Osteocyte (in vitro differentiated cells): ENCODE results near the gene IPO13. TPM values are rescaled to one million over a fixed set of nuclear protein-coding genes. Genes with fewer than 3 reads are reported as not detected.

Experiments
- DNase-seq: peaks from one replicate; pipeline ENCODE4 v3.0.0; 2021; ENCODE audit warnings: mixed read lengths; ENCODE audit not compliant: unreplicated experiment; ENCODE audit errors: extremely low spot score
- H3K27ac Mint-ChIP-seq: one replicate; pipeline ENCODE4 v1.8.0; 2021; ENCODE audit warnings: mild to moderate bottlenecking, mixed read lengths; ENCODE audit not compliant: unreplicated experiment
- H3K27me3 Mint-ChIP-seq: one replicate; pipeline ENCODE4 v1.8.0; 2021; ENCODE audit warnings: mixed read lengths; ENCODE audit not compliant: unreplicated experiment
- H3K36me3 Mint-ChIP-seq: one replicate; pipeline ENCODE4 v1.8.0; 2021; ENCODE audit warnings: mixed read lengths; ENCODE audit not compliant: unreplicated experiment
- H3K4me1 Mint-ChIP-seq: one replicate; pipeline ENCODE4 v1.8.0; 2021; ENCODE audit warnings: mixed read lengths; ENCODE audit not compliant: unreplicated experiment
- H3K4me3 Mint-ChIP-seq: one replicate; pipeline ENCODE4 v1.8.0; 2021; ENCODE audit warnings: mild to moderate bottlenecking, moderate library complexity, mixed read lengths; ENCODE audit not compliant: unreplicated experiment
- H3K9me3 Mint-ChIP-seq: one replicate; pipeline ENCODE4 v1.8.0; 2021; ENCODE audit warnings: mixed read lengths; ENCODE audit not compliant: unreplicated experiment
- CTCF ChIP-seq: fragments of 200-600 bp; sonication (generic); IDR thresholded peaks from 2 replicates; pipeline ENCODE4 v1.5.0; 2021; ENCODE audit warnings: antibody characterized with exemption, mild to moderate bottlenecking, moderate library complexity
- total RNA-seq: library from RNA; stranded (reverse); gene quantifications from 2 replicates; pipeline ENCODE4 v1.2.1, GENCODE V29; 2021

IPO13 gene
- total RNA-seq, 1 donor from 2014 or later = 40.8 TPM

DNA sequence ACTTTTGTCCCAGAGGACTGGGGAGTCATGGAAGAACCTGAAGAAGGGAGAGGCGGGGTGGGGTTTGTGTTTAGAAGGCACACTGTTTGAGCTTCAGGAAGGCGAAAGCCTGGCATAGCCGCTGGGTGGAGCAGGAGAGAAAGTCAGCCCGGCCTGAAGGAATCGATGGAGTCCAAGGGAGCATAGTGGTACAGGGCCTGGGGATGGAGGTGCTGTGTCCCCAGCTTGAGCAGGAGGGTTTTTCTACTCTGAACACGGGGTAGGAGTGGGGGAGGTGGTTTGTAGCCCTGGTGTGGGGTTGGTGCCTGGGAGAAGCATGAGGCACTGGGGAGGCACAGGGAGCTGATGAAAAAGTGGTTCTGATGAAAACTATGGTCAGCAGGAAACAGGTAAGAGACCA is 40.0 kb downstream of the IPO13 start:
- Mint-ChIP-seq H3K27ac (no peak overlapping the region), H3K36me3 (peaks cover 3% of the 10 kb centered on the region), H3K4me3 (no peak overlapping the region), H3K27me3 (no peaks in the 10 kb centered on the region), H3K9me3 (no peaks in the 10 kb centered on the region), H3K4me1 (peaks cover 18% of the 10 kb centered on the region)
- no peak for TF ChIP-seq CTCF
- no peak for DNase-seq

GRCh38 chr1:43987159-43987902 is 40.6 kb downstream of the IPO13 start:
- Mint-ChIP-seq H3K27ac (no peak overlapping the region), H3K27me3 (no peaks in the 10 kb centered on the region), H3K4me1 (peaks cover 23% of the 10 kb centered on the region), H3K9me3 (no peaks in the 10 kb centered on the region), H3K4me3 (no peak overlapping the region), H3K36me3 (peaks cover 3% of the 10 kb centered on the region)
- TF ChIP-seq CTCF = no peak
- DNase-seq = no peak

- DNase-seq = no peak
- Mint-ChIP-seq H3K27ac (peak overlapping the region; percentile 82), H3K4me1 (peaks cover 18% of the 10 kb centered on the region), H3K9me3 (no peaks in the 10 kb centered on the region), H3K27me3 (no peaks in the 10 kb centered on the region), H3K4me3 (peak overlapping the region; percentile 91), H3K36me3 (peaks cover 2% of the 10 kb centered on the region)
- TF ChIP-seq CTCF = no peak
Measured at GRCh38 chr1:43990271-43991199, 43.8 kb downstream of the IPO13 start.

DNA sequence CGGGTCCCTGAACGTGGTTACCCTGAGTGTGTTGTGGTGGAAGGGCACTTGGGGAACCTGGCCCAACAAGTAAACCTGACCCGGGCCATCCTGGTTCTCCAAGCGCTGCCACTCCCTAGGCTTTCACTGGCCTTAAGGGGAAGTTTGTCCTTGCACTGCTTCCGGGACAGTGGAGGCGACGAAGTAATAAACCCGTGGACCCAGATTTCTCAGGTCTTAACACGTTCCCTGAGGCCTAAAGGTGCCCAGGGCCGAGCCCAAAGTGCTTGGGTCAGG is 44.4 kb downstream of the IPO13 start:
- Mint-ChIP-seq H3K27me3 (no peaks in the 10 kb centered on the region), H3K4me1 (peaks cover 18% of the 10 kb centered on the region), H3K9me3 (no peaks in the 10 kb centered on the region), H3K4me3 (peak overlapping the region; percentile 91), H3K36me3 (peaks cover 2% of the 10 kb centered on the region), H3K27ac (peak overlapping the region; percentile 82)
- TF ChIP-seq CTCF = no peak
- DNase-seq = no peak
